Occipital lobe (tissue), 2 donors: Measurements from ENCODE around the gene KRTCAP2. TPM values are rescaled to one million over a fixed set of nuclear protein-coding genes. Genes with fewer than 3 reads are reported as not detected.
A peak's percentile ranks its signal among the peaks of the same experiment; 100 is the strongest.
"Not testable (repeated sequence)": the region's sequence is repeated elsewhere in the genome, so short reads cannot be mapped to it uniquely, and the experiment has no call there.

Experiments used
- DNase-seq: peaks from one replicate; lab custom pipeline; 2025; lab: John Stamatoyannopoulos, UW
- total RNA-seq: library from RNA; depleted of rRNA; stranded (reverse); fragments of >200 nt; gene quantifications from one replicate; pipeline ENCODE4 v1.2.3, GENCODE V29; 2014

Gene KRTCAP2
- total RNA-seq, 1 donor from 2014 or later: 59.0 TPM

DNA sequence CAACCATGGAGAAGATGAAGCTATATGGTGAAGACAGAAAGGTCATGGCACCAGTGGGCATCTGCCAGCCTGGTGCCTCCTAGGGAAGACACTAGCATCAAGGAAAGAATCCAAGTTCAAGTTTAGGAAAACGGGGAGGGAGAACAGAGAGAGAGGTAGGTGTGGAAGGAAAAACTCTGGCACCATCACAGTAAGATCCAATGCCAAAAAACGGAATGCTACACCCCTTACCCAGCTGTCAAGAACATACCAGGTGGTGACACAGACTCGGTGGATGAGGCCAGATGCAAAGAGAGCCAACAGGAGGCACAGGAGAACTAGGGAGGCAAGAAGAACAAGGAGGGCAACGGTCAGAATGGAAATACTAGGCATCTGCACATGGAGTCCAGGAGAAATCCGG, 3.6 kb downstream of the KRTCAP2 start:
- no peak for DNase-seq

DNA sequence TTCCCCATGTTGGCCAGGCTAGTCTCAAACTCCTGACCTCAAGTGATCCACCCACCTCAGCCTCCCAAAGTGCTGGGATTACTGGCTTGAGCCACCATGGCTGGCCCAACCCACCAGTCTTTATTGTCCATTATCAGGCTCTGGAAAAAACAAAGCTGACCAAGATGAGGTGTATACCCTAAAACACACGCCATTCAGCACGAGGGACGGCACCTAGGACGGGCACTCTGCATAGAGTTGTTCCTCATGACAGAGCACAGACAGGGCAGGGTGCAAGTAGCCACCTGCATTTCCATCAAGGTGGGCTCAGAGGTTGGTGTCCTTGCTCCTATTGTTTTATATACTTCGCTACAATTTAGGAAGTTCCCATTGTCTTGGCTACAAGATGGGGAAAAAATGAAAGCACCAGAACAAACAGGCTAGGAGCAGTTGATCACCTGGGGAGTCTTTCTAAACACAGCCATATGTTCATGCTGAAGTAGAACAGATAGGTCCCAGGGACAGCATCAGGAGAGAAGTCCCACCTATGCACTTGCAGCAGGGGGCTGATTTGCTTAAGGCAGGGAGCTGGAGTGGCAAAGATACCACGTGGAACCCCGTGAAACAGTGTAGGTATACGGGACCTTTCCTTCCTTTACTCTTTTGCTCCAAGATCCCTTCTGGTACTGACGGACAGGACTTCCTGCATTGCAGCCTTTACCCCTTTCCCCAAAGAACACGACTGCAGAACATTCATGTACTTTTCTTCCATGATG, 4.5 kb downstream of the KRTCAP2 start:
- DNase-seq: no peak

DNA sequence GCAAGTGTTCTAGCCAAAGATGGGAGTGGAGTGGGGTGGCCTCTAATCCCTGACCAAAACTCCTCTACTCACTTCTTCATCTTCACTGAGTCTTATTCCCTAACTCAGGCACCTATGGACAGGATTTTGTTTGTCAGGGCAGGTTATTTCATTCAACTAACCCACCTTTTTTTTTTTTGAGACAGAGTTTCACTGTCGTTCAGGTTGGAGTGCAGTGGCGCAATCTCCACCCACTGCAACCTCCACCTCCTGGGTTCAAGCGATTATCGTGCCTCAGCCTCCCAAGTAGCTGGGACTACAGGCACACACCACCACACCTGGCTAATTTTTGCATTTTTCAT, 5.0 kb downstream of the KRTCAP2 start:
- DNase-seq: not testable (repeated sequence)

DNA sequence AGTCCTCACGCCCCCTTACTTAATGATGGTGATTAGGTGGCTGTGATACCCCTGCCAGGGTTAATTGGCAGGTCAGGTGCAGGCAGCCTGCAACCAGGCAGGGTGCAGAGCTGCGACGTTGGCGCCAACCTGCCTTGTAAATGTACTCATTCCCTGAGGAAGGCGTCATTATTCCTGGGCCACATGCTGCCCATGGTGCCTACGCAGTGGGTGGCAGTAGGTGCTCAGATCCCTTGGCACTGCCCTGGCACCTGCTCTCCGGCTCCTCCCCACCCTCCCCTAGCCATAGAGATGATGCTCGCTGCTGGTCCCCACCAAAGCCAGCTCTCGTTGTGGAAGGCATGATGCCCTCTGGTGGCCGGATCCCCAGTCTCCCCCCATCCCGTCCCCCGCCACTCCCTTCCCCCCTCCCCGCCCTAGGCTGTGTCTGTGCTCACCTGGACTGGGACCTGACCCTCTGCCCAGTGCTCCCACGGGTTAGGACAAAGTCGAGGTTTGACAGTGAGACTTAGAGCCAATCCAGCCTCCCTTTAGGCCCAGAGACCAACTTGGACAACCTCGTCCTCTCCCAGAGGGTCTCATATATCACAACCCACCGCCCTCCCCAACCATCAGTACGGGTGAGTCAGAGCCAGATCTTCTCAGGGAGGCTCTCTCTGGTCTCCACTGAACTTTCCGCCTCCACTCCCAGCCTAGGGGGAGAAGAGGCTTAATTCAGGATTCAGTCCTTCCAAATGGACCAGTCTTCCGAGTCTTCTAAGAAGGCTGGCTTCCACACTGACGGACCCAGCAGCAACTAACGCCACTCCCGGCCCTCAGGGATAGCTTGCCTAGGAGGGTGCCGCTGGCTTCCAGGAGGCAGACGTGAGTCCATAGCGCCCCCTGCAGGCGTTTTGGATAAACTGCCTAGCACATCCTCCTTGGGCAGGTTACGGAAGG, 5.7 kb downstream of the KRTCAP2 start:
- peak; percentile 85 for DNase-seq

DNA sequence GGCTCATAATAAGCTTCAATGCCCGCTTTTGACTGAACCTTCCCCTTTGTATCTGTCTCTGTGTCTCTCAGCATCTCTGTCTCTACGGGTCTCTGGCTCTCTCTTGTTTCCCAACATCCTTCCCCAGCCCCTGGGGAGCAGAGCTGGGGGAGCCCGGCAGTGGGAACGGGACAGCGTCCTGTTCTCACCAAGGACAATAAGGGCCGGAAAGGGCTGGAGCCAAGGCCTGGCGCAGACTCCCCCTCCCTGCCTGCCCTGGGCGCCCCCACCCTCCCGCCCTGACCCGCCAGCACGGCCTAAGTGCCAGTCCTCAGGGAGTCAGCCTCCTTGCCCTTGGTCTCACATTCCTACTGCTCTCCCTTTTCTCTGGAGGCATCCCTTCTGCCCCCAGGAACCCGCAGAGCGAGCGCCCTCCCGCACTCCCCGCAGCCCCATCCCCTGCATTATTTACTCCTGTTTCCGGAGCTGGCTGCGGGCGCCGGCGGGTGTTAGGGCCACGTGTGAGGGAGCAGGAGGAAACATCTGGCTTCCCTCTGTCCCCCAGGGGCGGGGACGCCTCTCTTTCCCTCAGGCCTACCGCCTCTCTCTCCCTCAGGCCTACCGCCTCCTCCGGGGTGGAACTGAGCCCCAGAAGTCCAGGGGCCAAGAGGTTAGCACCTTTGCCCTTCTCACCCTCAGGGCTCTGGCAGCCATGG, 6.5 kb downstream of the KRTCAP2 start:
- DNase-seq: no peak

DNA sequence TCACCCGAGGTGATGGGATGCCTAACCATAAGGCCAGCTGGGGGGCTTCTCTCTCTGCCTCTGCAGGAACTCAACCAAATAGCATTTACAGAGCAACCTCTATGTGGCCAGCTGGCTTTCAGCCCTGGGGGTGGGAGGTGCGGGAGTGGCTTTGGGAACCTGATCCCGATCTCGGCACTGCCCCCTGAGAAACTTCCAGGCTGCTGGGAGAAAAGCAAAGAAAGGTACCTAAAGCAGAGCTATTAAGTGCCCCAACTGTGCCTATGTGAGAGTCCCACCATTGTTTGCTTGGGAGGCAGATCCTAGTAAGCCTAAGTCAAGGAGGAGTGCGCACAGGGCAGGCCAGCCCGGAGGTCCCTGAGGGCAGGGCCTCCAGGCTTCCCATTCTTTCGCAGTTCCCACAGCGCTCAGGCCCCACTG, 7.0 kb downstream of the KRTCAP2 start:
- DNase-seq: no peak

DNA sequence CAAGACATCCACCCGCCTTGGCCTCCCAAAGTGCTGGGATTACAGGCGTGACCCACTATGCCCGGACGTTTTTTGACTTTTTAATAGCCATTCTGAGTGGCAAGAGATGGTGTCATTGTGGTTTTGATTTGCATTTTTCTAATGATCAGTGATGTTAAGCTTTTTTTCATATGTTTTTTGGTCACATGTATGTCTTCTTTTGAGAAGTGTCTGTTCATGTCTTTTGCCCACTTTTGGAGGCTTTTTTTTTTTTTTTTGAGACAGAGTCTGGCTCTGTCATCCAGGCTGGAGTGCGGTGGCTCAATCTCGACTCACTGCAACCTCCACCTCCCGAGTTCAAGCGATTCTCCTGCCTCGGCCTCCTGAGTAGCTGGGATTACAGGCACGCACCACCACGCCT, 8.5 kb downstream of the KRTCAP2 start:
- not testable (repeated sequence) for DNase-seq

DNA sequence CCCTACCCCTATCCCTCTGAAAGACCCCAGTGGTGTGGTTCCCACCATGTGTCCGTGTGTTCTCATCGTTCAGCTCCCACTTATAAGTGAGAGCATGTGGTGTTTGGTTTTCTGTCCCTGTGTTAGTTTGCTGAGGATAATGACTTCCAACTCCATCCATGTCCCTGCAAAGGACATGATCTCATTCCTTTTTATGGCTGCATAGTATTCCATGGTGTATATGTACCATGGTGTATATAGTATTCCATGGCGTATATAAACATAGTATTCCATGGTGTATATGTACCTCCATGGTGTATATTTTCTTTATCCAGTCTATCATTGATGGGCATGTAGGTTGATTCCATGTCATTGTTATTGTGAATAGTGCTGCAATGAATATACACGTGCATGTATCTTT, 9.3 kb downstream of the KRTCAP2 start:
- DNase-seq: not testable (repeated sequence)

DNA sequence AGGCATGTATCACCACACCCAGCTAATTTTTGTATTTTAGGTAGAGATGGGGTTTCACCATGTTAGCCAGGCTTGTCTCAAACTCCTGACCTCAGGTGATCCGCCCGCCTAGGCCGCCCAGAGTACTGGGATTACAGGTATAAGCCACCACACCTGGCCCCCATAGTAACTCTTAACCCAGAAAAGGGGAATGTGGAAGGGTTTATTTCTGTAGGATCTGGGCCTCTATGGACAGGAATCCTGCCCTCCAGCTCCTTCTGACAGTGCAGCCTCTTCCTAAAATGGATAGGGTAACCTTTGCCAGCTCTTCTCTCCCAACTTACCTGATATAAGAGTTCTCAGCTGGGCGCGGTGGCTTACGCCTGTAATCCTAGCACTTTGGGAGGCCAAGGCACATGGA, 10.5 kb downstream of the KRTCAP2 start:
- not testable (repeated sequence) for DNase-seq

DNA sequence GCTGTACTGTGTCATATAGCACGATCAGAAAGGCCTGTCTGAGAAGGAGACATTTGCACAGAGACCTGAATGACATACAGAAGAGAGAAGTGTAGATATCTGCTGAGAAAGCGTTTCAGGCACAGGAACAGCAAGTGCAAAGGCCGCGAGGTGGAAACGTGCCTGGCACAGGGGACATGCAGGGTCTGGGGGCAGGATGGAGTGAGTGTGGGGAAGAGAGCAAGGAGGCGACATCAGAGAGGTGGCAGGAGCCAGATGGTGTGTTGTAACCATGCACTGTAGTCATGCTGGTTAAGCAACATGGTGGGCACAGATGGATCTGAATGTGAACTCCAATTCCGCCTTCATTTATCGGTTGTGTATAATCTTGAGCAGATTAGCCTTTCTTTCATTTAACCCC, 13.0 kb downstream of the KRTCAP2 start:
- no peak for DNase-seq

DNA sequence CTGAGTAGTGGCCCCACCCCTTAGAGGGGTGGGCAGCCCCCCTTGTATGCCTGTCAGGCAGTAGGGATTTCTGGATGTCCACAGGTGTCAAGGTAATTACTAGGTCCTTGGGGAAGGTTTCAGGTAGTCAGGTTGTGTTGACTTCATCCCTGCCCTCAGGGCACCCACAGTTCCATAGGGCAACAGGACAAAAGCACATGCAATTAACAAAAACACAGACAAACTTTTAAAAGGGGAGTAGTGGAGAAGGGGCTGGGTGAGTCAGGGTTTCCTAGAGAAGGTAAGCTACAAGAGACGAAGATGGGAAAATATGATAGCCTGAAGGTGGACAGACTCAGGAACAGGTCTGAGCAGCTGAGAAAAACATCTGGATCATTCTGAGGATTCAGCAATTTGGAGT, 14.1 kb downstream of the KRTCAP2 start:
- no peak for DNase-seq

DNA sequence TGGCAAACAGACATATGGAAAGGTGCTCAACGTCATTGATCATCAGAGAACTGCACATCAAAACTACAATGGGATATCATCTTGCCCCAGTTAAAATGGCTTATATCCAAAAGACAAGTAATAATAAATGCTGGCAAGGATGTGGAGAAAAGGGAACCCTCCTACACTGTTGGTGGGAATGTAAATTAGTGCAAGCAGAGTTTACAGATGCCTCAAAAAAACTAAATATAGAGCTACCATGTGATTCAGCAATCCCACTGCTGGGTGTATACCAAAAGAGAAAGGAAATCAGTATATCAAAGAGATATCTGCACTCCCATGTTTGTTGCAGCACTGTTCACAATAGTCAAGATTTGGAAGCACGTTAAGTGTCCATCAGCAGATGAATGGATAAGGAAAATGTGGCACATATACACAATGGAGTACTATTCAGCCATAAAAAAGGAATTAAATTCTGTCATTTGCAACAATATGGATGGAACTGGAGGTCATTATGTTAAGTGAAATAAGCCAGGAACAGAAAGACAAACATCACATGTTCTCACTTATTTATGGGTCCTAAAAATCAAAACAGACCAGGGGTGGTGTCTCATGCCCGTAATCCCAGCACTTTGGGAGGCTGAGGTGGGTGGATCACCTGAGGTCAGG, 17.0 kb downstream of the KRTCAP2 start:
- DNase-seq: not testable (repeated sequence)

DNA sequence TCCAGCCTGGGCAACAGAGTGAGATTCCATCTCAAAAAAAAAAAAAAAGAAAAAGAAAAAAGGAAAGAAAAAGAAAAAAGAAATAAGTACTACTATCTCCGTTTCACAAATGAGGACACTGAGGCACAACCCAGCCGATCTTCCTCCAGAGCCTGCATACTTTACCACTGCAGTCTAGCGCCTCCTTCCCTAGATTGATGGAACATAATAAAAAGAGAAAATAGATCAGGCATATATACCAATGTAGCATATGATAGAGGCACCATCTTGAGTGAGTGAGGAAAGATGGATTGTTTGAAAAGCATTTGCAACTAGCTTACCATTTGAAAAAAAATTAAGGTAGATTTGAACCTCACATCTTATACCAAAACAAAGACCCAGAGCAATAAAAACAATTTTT, 27.6 kb downstream of the KRTCAP2 start:
- DNase-seq: no peak

DNA sequence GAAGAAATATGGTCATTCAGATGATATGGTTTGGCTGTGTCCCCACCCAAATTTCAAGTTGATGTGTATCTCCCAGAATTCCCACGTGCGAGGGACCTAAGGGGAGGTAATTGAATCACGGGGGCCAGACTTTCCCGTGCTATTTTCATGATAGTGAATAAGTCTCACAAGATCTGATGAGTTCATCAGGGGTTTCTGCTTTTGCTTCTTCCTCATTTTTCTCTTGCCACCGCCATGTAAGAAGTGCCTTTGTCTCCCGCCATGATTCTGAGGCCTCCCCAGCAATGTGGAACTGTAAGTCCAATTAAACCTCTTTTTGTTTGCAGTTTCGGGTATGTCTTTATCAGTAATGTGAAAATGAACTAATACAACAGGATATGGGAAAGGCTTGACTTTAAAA, 31.4 kb downstream of the KRTCAP2 start:
- DNase-seq: no peak

DNA sequence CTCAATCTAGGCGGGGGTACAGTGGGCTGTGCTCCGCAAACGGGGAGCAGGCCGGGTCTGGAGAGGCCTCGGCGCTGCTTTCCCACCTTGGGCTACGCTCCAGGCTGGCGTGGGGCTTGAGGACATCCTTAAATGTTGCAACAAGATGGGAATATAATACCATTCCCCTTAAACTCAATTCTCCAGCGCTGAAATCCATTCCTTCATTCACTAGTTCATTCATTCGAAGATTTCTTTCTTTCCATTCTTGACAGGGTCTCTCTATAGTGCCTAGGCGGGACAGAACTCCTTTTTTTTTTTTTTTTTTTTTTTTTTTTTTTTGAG, 32.5 kb downstream of the KRTCAP2 start:
- DNase-seq: no peak

DNA sequence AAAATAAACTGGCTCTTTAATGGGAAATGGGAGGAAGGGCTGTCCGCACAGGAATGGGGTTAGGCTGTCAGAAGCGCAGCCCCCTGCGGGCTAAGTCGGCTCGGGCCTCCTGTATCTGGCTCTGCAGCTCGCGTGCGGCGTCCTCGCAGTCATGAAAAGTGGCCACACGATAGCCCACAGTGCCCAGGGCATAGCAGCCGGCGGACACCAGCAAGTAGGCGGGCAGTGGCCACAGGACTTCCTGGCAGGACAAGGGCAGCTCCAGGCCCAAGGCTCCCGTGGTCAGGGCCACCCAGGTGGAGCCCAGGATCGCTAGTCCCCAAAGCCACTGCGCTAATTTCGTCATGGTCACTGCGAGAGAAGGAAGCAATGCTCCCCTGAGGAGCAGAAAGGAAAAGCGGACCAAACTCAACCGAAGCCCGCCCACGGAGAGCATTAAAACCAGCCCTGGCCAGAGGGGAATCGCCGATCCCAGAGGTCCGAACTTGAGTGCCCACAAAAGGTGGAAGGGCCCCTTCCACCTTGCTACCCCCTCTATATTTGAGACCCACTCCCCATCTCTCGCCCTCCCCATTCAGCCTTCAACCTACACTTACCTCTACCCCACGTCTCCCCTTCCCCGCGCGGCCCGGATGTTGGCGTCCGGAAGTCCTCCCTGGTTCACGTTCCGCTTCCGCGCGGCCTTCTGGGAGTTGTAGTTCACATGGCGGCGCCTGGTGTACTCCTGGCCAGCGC, 33.0 kb downstream of the KRTCAP2 start, which contains the start of gene DPM3:
Gene DPM3 (minus strand): TSS at position 637 of the 735 bp plus-strand sequence. CDS start 291 bp downstream, at position 346.
- DNase-seq: peak; percentile 92

DNA sequence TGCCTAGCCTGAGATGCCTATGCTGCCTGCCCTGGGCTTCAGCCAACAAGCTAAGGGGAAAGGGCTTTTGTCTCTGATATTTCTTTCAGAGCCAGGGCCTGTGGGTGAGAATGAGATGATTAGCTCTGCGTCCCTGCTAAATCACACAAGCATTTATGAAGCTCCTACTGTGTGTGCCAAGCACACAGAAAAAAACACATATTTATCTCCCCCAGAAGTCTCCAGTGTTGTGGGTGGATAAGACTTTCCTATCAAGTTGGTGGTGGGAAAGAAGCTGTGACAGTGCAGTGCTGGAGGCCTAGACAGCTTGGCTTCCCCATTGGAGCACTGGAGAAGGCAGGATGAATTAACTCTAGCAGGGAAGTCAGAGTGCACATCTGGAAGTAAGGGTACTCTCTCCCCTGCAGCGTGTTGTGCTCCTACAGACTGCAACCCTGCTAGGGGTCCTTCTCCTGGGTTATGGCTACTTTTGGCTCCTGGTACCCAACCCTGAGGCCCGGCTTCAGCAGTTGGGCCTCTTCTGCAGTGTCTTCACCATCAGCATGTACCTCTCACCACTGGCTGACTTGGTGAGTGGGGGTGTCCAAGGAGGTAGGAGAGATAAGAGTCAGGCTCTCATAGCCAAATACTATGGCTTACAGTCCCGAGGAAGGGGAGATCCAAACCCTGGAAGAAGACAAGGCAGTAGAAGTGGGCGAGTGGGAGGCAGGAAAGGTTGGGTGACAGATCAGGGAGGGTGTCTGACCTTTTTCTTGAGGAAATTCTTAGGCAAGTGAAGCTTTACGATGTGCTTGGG, 35.8 kb downstream of the KRTCAP2 start:
- DNase-seq: no peak

DNA sequence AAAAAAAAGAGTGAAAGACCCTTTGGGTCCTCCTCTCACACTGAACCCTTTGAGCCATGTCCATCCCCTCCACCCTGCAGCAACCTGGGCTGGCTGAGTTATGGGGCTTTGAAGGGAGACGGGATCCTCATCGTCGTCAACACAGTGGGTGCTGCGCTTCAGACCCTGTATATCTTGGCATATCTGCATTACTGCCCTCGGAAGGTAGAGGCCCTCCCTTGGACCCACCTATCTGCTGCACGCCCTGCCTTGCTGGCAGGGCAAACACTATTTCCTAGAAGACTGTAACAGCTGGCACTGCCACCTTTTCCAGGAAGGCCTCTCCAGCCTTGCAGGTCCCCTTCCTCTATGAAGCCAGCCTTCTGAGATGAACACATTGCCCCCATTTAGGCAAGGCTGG, 36.4 kb downstream of the KRTCAP2 start:
- DNase-seq: no peak

DNA sequence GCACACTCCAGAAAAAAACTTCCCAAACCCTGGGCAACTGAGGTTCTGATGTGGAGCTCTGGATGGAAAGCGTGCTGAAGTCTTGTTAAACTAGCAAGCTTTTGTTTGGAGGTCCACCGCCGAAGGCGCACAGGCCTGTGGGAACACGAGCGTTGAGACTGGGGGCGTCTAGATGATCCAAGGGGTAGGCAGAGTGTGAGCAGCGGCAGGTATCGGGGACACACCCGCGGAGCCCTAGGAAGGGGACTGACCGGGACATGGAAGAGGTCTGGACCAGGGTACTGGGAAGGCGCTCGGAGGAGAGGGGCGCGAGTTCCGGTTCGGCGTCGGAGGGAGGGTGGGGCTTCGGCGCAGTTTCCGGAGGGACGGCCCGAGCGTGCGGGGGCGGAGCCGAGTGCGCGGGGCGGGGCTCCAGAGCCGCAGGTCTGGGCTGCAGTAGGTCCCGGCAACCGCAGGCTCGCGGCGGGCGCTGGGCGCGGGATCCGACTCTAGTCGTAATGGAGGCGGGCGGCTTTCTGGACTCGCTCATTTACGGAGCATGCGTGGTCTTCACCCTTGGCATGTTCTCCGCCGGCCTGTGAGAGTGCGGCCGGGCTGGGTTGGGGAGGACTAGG, 37.6 kb downstream of the KRTCAP2 start, which contains the start of gene SLC50A1:
Gene SLC50A1 (plus strand): TSS at position 438 of the 614 bp plus-strand sequence. CDS start 60 bp downstream, at position 498.
- DNase-seq: peak; percentile 93
